OCI-M2 (cell line): Measurements from ENCODE around the gene PFKFB3.
"Not testable (repeated sequence)": the region's sequence is repeated elsewhere in the genome, so short reads cannot be mapped to it uniquely, and the experiment has no call there.

Experiments
- DNase-seq: peaks from one replicate; lab custom pipeline; 2025; ENCODE audit not compliant: unreplicated experiment; lab: John Stamatoyannopoulos, UW

The PFKFB3 gene

GRCh38 chr10:6200734-6201515 lies 1.8 kb upstream of the PFKFB3 start:
- DNase-seq = no peak

GRCh38 chr10:6201516-6201975 lies 1.2 kb upstream of the PFKFB3 start:
- DNase-seq = no peak

DNA sequence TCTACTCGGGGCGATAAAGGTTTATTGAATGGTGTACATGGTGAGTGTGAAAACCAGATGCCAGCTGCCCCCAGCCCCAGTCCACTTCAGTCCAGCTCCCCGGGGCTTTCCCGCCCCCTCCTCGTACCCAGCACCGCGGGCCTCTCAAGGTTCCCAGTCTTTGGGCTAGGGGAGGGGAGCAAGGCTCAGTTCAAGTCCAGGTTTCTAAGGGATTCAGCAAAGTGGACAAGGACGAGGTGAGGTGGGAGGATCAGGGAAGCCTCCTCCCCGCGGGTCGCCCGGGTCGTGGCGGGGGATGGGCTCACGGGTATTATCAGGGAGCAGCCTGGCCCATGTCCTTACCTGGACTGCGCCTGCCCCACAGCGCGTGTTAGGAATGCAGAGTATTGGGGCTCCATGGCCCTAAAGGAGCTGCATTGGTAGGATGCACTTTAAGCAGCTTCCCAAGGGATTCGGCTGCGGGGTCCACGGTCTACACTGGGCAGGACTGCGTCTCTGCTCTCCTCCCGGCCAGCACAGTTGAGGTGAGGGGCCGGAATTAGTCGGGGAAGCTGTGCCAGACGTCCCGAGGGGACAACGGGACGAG lies 541 bp upstream of the PFKFB3 start:
- DNase-seq = no peak

GRCh38 chr10:6203331-6204062 lies 765 bp downstream of the PFKFB3 start:
- DNase-seq = no peak

DNA sequence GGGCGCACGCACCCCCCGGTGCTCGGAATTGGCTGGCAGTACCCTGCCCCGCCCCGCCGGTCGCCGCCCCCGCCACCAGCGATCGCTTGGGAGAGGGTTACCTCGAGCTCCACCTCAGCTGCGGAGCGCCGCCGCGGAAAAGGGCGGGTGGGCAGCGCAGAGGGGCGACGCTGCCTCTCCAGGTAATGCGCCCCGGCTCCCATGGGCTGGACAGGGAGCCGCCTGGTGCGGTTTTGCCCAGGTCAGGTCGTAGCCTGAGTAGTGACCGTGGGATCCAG lies 1.3 kb downstream of the PFKFB3 start:
- no peak for DNase-seq

DNA sequence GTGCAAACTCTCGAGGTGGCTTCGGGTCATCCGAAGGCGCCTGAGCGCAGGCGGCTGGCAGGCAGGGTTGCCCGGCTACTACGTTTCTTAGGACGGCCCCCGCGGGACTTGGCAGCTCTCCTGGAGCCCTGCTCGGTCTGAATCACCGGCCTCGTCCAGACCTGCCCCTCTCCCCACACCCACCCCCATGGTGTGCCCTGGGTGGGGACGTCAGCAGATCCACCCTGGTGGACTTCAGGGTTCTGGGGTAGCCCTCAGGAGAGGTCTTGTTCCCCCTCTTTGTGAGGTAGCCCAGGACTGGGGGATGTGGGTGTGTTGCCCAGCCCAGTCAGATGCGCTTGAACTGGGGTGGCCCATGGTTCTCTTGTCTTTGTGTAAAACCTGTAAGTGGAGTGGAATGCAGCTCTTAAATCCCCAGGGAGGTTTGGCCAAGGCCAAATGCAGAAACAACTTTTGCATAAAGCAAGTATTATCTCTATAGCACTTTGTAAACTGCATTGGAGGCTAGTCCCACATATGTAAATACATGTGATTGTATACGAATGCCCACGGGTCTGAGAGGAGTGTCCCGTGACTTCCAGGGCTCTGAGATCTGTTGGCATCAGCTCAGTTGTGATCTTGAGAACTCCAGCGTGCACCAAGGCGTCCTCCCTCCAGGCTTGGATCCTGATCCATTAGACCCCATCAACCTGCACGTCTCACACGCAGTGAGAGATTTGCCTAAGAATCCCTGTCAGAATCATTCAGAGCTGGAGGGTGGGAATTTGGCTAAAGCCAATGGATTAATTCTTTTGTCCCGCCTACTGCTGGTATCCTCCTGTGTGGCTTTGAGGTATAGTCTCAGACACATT lies 1.8 kb downstream of the PFKFB3 start:
- DNase-seq = no peak

GRCh38 chr10:6206486-6206885 lies 3.8 kb downstream of the PFKFB3 start:
- DNase-seq = not testable (repeated sequence)

DNA sequence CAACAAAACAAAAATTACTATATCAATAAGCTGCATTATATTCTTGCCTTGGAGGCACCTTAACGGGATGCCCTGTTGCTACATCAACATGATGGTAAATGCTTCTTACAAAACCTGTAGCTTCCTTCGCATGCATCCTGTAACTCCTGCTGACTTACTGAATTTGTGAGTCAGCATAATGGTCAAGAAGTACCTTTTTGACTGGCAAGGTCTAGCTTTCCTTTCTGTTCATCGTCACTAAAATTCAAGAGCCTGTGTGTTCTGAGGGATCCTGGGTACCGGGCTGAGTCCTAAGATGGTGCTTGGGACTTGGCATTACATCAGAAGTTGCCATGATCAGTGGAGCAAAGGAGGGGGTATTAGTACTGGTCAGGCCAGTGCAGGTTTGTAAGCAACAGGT lies 4.9 kb downstream of the PFKFB3 start:
- DNase-seq = no peak

- no peak for DNase-seq
These were observed 6.1 kb downstream of the PFKFB3 start for GRCh38 chr10:6208799-6209235.

DNA sequence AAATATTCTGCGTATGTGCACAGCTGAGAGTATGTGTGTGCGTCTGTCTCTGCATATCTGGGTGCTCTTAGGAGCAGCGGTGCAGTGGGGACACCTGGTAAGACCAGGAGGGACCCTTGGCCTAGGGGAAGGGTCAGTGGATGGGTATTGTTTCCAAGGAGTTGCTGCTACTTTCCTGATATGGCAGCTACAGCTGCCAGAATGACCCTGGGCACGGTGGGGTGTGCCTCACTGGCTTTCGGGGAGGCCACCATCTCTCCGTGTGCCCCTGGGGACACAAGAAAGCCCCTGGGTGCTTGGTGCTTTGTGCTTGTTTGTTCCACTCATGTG lies 8.6 kb downstream of the PFKFB3 start:
- DNase-seq = no peak

DNA sequence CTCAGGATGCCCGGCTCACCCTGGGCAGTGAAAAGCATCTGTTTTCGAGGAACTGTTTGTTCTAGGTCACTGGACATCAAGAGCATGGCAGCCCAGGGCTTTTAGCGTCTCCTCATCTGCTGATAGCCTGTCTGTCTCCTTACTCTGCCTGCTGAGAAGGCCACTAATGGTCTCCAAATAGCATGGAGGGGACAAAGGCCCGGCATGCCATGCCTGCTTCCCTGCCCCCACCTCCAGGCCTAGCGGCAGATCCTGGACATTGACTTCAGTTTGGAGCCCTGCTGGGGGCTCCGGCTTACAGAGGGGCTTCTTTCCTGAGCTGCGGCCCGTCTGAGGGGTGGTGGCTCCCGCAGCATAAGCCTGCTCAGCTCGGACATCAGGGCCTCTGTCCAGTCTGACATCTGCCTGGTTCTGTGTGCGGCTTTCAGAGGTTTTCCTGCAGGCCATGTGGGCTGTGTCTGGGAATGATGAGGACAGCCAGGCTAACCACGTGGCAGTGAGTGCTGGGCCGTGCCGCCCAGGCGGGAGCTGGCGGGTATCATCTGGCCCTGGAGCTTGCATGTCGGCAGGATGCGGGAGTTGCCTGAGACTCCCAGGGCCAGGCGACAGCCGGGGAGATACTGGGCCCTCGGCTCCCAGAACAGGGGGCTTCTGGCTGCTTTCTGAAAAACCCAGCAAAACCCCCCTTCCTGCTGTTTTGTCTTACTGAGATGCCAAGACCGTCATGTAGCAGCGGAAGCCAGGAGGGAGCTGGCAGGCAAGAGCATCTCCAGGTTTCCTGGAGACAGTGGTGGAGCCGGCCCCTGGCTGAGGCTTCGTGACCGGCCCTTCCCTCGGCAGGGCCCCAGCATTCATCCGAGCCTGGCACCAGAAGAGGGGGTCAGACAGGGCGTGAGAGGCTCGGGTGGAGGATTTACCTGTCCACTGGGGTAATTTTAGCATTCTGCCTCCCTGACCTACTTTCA lies 9.2 kb downstream of the PFKFB3 start:
- no peak for DNase-seq

- no peak for DNase-seq
These were observed 10.1 kb downstream of the PFKFB3 start for GRCh38 chr10:6212806-6213205.

- no peak for DNase-seq
These were observed 10.6 kb downstream of the PFKFB3 start for GRCh38 chr10:6213257-6213905.

- no peak for DNase-seq
These were observed 11.2 kb downstream of the PFKFB3 start for GRCh38 chr10:6213908-6214307.

DNA sequence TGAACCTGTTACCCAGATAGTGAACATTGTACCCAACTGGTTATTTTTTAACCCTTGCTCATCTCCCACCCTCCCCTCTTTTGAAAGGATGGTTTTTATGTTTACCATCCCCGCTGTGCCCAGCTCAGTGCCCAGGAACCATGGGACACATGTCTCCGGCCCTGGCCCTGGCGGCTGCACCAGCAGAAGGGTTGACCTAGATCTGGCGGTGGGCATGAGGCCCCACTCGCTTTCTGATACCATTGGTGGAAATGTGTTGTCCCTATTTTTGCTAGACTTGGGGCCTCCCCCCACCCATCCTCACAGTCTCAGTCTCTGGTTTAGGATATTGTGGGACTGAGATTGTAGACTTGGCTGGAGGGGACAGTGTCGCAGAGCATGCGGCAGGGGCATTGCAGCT lies 11.9 kb downstream of the PFKFB3 start:
- no peak for DNase-seq

DNA sequence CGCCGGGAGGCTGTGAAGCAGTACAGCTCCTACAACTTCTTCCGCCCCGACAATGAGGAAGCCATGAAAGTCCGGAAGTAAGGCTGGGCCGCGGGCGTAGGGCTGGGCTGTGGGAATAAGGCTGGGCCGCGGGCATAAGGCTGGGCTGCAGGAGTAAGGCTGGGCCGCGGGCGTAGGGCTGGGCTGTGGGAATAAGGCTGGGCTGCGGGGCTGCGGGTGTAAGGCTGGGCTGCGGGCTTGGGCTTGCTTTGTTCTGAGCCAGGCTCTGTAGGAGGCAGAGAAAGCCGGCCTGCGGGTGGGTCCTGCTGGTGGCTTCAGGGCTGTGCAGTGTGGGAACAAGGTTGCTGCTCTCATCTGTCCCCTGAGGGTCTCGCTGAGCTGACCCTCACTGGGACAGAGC lies 12.5 kb downstream of the PFKFB3 start:
- DNase-seq = no peak

GRCh38 chr10:6215683-6216484 lies 13.2 kb downstream of the PFKFB3 start:
- no peak for DNase-seq

- DNase-seq = no peak
These were observed 14.2 kb downstream of the PFKFB3 start for GRCh38 chr10:6216916-6217315.

DNA sequence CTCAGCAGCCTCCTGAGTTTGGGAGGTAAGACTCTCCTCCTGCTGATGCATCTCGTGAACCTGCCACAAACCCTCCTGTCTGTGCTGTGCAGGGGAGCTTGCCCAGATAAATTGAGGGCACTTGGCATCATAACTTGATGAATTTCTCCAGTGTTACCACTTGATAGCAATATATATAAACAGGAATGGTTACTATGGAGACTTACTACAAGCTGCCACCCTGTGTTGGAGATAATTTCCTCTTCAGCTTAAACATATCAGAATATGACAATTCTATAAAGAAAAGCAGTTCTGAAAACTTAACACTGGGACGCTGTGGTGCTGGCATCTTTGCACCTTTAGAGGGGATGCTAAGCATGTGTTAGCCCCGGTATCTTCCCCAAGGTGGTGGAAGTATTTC lies 14.9 kb downstream of the PFKFB3 start:
- DNase-seq = no peak
